GM13977 (cell line): ENCODE results near the gene GPR65.

Source experiments
- DNase-seq: peaks from one replicate; pipeline ENCODE4 v3.0.0; 2012; ENCODE audit warnings: low spot score
- CTCF ChIP-seq: IDR thresholded peaks from 2 replicates; pipeline ENCODE4 v1.5.1; 2012; ENCODE audit warnings: mild to moderate bottlenecking, control low read depth; ENCODE audit not compliant: insufficient read depth; ENCODE audit errors: extremely low read depth, missing control alignments
- in situ Hi-C: fragments of 300-500 bp; cut with MboI; formaldehyde crosslinking; loops from one replicate; pipeline ENCODE4 v1.12.0; 2022; ENCODE audit warnings: low sequenced_read_pairs, low pct_unique_long_range_greater_than_20kb, mixed read lengths, inconsistent platforms; ENCODE audit not compliant: unreplicated experiment

Gene GPR65

GRCh38 chr14:87999277-87999676 is 5.7 kb upstream of the GPR65 start:
- in situ Hi-C loops, result no loop called here
- TF ChIP-seq CTCF, result no peak
- no peak for DNase-seq

GRCh38 chr14:88002421-88003075 is 2.4 kb upstream of the GPR65 start:
- no peak for DNase-seq
- in situ Hi-C loops, result no loop called here
- no peak for TF ChIP-seq CTCF

- TF ChIP-seq CTCF, result no peak
- in situ Hi-C loops, result no loop called here
- no peak for DNase-seq
These were observed 1.5 kb upstream of the GPR65 start for GRCh38 chr14:88003425-88003824.

GRCh38 chr14:88004506-88005036 is 364 bp upstream of the GPR65 start:
- in situ Hi-C loops, result no loop called here
- DNase-seq, result no peak
- TF ChIP-seq CTCF, result no peak

DNA sequence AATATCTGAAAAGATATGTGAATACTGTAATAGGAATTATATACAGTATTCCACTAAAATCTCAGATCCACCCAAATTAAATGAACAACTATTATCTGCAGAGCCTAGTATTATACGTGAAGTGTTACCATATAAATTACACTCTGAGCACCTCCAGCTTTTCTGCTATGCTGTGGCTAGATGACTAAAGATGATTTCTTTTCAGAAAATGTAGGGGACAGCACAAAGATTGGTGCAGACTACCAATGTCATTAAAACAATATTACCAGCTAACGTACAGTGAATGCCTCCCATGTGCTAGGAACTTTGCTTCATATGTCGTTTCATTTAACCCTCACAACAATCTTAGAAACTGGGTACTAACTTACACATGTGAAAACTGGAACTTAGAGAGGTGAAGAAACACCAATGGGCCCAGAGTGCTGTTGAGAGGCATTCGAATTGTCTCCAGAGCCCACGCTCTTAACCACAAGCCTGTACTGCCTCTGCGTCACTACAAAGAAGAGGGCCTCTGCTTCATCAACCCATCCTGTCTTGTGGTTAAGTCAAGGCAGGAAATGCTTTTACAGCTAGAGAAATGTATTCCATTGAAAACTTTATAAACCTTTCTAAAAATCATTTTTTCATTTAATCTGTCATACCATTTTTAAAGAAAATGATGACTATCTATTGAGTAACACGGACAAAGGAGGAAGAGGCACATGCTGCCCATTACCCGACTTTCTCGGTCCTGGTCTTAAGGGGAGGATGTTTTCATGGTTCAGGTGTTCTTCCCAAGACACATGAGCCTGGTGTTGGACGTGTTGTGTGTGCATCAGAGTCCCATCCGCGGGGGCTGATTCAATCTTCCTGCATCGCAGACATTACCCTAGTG is 1.3 kb downstream of the GPR65 start:
- DNase-seq, result peak; percentile 29
- in situ Hi-C loops, result no loop called here
- no peak for TF ChIP-seq CTCF

DNA sequence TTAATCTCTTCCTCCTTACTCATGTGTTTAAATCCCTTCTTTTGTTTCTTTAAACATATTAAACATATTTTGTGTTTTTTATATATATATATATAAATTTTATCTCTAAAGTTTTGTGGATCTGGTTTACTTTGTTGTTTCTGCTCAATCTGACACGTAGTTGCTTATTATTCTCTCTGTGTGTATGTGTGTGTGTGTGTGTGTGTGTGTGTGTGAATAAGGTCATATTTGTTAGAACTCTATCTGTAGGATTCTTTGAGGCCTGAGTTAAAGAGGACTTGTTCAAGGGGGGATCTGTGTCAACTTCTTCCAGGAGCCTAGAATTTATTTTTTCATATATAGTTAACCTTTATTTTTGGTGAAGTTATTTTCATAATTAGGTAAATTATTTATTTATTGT is 2.7 kb downstream of the GPR65 start:
- no peak for DNase-seq
- TF ChIP-seq CTCF, result no peak
- in situ Hi-C loops, result no loop called here
